HK-2 (cell line): Measurements from ENCODE around the gene ABCB10.
"Not testable (repeated sequence)": the region's sequence is repeated elsewhere in the genome, so short reads cannot be mapped to it uniquely, and the experiment has no call there.

Experiments
- DNase-seq: peaks from one replicate; pipeline ENCODE4 v3.0.0-alpha.2; 2018; ENCODE audit not compliant: unreplicated experiment

ABCB10 gene

DNA sequence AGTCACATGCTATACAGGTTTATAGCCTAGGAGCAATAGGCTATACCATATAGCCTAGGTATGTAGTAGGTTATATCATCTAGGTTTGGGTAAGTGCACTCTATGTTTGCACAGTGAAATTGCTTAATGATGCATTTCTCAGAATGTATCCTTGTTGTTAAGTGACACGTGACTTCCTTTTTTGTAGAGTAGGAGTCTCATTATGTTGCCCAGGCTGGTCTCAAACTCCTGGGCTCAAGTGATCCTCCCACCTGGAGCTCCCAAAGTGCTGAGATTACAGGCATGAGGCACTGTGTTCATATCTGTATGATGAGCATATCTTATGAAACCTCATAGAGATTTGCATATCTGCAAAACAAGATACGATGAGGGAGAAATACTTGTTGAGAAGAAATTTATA is 13.8 kb upstream of the ABCB10 start:
- no peak for DNase-seq

DNA sequence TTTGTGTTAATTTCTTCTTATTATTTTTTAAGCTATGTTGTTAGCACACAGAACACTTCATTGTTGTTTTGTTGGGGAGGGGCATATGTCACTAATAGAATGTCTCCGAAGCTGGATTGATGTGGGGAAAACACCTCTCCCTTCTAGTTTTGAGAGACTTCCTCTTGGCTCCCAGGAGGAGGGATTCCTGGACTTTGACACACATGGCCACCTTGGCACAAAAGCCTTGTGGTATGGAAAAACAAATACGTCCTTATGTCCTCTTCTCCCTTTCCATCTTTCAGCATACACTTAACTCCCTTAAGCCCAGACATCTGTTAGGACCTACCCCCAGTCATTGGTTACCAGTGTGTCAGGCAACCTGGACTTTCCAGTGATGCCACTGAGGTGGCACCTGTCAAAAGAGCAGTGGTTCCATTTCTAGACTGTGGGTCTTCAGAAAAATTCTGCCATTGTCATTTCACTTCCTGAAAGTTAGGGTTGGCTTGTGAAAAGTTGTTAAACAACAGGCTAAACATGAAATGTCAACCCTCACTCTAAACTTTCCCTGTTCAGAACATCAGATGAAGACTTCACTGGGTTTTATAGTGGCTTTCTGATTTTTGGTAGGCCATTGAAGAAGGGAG is 12.5 kb upstream of the ABCB10 start:
- no peak for DNase-seq

DNA sequence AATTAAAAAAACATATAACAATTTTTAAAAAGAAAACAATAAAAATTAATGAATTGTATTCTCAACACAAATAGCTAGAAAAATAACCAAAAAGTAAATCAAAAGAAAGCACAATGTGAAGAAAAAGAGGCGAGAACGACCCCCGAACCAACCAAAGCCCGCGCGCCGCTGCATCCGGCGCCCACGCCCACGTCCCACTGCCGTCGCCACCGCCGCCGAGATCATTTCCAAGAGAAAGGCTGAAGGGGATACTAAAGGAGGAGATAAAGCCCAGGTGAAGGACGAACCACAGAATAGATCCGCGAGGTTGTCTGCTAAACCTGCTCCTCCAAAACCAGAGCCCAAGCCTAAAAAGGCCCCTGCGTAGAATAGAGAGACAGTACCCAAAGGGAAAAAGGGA is 11.8 kb upstream of the ABCB10 start:
- no peak for DNase-seq

DNA sequence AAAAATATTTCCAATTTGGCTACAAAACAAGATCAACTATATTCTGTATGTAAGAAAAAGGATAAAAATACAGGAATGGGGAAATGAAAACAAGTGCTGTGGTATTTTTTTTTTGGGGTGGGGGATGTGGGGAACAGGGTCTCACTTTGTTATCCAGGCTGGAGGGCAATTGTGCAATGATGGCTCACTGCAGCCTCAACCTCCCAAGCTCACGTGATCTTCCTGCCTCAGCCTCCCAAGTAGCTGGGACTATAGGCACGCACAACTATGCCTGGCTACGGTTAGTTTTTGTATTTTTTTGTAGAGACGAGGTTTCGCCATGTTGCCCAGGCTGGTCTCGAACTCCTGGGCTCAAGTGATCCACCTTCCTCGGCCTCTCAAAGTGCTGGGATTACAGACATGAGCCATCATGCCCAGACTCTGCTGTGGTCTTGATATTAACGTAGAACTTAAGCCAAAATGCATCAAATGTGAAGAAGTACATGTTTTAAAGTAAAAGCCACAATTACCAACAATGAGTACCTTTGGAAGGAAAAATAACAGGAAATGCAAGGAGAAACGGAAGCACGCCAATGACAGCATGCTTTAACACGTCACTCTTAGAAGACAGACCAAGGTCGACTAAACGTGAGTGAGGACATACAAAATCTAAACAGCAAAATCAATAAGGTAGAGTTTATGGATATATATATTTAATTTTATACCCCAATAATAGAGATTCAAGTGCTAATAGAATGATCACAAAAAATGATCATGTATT is 8.8 kb upstream of the ABCB10 start:
- DNase-seq, result no peak

DNA sequence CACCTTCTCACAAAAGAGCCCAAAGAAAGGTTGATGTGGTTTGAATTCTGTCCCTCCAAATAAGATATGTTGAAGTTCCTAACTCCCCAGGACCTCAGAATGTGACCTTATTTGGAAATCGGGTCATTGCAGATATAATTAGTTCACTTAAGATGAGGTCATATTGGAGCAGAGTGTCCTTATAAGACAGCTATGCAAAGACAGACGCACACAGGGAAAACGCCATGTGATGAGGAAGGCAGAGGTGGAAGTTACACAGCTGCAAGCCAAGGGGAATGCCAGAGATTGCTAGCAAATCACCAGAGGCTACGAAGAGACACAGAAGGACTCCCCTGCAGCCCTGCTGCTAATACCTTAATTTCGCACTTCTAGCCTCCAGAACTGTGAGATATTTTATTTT is 5.2 kb upstream of the ABCB10 start:
- no peak for DNase-seq

DNA sequence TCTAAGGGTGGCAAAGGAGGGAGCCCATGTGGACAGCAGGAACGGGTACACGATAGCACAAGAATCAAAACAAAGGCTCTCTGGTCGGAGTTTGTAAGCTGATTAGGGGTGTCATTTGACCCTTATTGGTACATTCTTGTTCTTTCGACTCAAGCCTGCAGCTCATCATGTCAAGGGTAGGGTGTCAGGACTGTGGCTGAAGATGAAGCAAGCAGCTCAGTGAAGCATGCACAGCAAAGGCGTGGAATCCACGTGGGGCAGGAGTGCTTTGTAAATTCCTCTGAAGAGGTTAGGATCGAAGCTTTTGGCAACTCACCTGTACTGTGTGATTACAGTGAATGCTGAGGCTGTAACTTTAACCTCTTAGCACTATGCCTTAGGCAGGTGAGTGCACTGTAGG is 4.7 kb upstream of the ABCB10 start:
- DNase-seq, result peak; percentile 27

DNA sequence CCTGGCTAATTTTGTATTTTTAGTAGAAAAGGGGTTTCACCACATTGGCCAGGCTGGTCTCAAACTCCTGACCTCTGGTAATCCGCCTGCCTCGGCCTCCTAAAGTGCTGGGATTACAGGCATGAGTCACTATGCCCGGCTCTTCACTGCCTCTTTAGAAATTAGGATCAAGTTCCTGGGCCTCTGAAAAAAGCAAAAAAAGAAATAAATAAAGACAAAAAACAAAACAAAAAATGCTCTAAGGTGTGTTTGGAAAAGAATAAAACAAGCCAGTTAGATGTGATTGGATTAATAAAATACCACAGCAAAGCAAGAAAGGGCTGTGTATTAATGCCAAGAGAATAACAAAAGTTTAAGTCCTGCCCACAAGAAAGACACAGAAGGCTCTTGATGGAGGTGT is 4.2 kb upstream of the ABCB10 start:
- no peak for DNase-seq

DNA sequence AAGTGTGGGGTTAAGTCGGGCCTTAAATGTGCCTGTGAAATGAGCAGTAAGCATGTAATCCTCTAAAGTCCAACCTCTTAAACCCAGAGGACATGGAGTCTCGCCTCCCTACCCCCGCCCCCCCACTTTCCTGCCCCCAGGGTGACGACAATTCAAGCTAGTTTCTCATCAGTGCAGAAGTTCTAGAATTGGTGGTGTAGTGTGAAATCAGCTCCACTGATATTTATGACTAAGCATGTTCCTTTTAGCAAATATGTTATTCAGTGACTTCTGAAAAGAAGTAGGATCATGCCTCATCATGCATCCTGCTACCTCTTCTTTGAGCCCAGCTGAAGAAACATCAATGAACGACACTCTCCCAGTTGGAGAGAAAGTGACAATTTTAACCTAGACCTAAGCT is 2.6 kb upstream of the ABCB10 start:
- no peak for DNase-seq

DNA sequence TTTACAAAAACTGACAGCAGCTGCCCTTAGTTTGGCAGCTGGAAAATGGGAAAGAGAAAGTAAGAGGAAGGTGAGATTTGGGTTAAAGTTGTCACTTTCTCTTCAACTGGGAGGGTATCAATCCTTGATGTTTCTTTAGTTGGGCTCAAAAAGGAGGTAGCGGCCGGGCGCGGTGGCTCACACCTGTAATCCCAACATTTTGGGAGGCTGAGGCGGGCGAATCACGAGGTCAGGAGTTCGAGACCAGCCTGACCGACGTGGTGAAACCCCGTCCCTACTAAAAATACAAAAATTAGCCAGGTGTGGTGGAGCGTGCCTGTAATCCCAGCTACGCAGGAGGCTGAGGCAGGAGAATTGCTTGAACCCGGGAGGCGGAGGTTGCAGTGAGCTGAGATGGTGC is 1.6 kb upstream of the ABCB10 start:
- DNase-seq, result not testable (repeated sequence)

DNA sequence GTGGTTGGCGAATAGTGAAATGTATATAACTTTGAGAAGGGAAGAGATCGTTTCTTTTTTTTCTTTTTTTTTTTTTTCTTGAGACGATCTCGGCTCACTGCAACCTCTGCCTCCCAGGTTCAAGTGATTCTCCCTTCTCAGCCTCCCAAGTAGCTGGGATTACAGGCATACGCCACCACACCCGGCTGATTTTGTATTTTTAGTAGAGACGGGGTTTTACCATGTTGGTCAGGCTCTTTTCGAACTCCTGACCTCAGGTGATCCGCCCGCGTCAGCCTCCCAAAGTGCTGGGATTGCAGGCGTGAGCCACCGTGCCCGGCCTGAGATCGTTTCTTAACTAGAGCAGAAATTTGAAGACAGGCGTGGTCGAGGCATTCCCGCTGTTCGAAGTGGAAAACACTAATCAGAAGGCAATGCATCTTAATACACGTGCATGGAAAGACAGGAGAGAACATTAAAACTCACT is 862 bp upstream of the ABCB10 start:
- DNase-seq, result peak; percentile 13

DNA sequence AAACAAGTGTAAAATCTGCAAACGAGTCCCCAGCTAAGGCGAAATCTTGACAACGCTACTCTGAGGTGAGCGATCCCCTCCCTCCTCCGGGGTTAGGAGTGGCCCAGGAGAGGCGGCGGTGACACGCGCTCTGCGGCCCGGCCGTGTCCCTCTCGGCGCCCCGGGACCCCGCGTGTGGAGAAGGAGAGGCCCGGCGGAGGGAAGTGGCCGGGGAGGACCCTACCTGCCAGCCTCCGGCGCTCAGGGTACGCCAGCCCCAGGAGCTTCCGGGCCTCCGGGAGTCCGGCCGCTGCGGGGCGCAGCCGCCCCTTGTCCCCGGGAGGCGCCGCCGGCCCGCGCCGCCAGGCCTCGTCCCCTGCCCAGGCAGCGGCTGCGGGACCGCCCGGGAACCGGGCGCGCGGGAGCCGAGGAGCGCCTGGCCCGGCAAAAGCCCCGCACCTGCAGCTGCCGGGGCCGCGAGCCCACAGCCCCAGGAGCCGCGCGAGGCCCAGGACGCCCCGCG is 543 bp downstream of the ABCB10 start:
- peak; percentile 62 for DNase-seq

DNA sequence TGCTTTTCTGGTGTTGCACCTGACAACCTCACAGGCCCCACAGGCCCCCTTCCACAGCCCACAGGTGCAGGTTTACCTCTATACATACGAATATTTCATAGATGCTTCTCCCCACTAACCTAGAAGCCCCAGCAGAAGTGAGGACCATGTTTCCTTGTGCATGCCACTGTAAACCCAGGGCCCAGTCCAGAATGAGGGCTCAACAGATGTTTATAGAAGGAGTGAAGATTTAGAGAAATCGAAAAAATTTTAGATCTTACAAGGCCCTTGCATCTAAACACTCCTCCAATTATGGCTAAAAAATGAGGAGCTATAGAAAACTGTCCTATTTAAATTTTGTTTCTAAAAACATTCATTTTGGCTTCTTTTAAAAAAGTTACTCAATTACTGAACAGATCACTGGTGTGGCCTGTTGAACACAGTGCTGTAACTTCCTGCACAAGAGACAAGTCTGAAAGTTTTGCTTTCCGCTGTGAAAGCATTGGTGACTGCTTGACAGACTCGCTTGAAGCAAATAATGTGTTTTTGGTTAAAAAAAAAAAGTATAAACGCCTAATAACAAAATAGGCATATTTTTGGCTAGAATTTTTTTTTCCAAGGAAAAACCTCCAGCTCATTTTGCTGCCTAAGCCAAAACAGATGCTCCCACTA is 1.2 kb downstream of the ABCB10 start:
- DNase-seq, result no peak

DNA sequence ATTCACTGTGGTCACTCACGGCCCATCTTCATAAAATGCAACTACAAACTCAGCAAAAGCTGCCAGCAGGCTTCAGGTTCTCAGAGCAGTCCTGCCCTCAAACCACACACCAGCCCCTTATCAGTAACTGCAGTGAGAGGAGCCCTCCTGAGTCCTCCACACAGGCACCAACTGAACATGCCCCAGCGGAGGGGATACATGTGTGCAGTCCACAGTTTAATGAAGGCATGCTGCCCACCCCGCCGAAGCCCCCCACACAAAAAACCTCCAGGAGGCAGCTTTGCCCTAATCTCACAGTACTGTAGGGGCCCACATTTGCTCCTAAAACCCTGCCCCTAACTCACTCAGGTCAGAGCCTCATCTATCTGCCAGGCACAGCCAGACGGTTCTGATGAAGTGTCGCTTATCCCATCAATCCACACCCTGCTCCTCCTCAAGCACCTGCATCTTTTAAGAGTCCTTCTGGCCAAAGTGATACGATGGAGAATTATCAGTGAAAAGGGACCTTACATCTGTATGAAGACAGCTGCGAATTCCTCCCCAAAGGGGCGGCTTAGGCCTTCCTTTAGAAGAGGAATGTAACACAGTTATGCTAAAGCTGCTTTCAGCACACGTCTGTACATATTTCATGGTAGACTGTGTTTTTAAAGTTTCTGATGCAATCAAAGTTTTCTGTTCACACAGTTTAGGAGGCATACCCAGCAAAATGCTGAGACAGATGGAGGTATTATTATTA is 3.5 kb downstream of the ABCB10 start:
- DNase-seq, result no peak

DNA sequence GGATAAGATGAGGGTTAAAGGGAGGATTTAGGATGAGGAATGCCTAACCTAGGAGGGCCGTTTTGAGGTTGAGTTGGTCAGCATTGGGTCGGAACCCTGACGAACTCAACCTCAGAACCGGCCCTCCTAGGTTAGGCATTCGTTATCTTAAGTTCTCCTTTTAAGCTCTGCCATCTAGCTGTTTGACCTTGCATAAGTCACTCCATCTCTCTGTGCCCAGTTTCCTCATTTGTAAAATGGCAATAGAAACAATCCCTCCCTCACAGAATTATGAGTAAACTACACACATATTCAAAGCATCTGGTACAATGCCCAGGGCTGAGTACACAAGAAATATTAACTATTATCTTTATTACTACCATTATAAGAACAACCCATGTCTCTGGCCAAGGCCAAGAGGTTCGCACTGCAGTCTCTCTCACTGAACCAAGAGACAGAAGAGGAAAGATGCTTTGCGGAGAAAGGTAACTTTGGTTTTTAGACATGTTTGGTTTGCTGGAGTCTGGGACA is 4.8 kb downstream of the ABCB10 start:
- no peak for DNase-seq

DNA sequence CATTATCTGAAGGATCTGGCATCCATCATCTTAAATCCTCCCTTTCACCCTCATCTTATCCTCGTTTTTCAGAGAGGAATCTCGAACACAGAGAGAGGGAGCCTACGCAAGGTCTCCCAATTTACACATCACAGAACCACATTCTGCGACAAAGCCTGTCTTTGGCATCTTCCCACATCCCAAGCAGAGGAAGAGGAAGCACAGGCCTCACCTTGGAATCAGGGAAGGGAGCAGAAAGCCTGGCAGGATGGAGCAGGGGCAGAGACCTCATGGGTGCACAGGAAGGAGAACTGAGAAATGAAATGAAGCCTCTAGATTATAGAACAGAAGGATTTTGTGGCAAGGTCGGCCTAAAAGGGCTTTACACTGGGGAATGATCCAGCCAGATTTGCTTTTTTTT is 5.8 kb downstream of the ABCB10 start:
- no peak for DNase-seq

DNA sequence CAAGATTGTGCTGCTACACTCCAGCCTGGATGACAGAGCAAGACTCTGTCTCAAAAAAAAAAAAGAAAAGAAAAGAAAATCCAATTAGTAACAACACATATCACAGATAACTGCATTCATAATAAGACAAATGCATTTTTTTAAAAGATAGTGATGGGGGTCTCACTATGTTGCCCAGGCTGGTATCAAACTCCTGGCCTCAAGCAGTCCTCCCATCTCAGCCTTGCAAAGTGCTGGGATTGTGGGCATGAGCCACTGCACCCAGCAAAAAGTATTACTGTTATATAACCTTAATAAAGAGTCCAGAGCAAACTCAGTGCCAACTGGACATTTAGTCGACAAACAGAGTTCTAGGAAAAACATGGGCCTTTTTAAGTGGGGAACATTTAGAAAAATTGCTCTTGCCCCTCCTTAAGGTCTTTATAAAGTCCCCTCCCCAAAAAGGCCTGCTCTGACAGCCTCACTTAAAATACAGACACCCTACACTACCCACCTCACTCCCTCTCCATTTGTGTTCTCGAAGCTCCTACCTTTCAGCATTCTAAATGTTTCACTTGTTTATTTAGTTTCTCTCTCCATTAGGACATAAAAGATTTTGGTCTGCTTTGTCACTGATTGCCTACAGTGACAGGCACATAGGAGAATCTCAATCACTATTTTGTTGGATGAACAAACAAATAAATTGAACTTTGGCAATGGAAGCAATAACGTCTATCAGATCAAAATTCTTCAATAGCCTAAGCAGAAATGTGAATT is 7.5 kb downstream of the ABCB10 start:
- no peak for DNase-seq

DNA sequence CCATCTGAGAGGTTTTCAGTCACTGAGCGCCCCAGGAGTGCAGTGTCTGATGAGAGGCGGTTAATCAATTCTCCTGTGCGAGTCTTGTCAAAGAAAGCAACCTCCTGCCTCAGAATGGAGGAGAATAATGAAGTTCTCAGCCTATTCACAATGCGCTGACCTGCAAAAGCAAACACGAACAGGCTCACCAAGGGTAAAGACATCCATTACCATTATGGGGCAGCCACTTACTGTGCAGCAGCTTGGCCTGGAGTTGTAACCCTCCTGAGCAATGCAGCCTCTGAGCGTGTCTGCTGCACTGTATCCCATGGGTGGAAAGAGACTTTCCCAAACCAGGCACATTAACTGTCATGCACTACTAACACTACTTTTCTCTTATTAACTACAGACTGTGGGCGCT is 11.0 kb downstream of the ABCB10 start:
- no peak for DNase-seq

DNA sequence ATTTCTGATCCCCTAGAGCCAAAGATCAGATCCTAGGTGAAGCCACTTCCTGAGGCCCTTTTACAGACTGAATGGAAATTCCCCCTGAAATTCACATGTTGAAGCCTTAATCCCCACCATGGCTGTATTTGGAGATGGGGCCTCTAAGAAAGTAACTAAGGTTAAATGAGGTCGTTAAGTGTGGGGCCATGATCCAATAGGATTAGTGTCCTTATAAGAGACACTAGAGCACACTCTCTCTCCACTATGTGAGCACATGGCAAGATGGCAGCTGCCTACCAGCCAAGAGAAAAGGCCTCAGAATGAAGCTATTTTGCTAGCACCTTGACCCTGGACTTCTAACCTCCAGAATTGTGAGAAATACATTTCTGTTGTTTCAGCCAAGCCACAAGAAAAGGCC is 13.9 kb downstream of the ABCB10 start:
- DNase-seq, result no peak

DNA sequence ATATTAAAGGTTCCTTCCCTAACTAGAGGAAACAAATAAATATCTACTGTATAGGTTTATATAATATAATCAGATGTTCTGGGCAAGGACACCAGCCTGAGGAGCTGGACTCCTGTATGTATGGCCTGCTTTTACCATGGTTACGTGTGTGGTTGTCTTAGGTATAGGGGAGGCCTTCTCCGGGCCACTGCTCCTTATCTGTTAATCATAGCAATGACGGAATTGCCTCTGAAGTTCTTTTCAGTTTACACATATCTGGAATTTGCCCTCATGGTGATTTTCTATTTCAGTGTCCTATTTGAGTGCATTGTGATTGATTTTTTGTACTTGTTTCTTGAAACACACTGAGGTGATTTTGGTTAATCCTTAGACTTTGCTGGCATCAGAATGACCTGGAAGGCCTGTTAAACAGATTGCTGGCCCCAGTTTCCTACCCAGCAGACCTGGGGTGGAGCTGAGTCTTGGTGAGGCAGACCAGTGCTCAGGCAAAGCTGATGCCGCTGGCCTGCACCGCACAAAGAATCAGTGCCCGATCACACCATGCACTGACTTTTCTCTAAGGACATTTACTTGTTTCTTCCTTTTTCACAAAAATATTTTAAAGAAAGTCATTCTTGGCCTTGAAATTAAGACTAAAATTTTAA is 18.5 kb downstream of the ABCB10 start:
- no peak for DNase-seq

DNA sequence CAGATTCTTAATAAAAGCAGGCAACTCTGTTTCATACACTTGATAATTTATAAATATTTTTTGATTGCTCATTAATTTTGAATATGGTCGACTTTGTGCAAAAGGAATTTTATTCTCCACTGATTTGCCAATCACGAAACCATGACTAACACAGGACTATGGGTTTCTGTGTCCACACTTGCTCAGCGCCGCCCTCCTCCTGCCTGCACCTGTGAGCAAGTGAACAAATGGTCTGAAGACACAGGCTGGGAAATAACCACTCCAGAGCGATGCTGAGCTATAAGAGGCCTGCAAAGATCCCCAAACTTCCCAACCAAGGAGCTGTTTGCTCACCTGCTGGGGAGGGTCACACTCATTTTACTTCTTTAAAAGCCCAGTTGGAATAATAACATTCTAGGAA is 19.6 kb downstream of the ABCB10 start:
- DNase-seq, result no peak

DNA sequence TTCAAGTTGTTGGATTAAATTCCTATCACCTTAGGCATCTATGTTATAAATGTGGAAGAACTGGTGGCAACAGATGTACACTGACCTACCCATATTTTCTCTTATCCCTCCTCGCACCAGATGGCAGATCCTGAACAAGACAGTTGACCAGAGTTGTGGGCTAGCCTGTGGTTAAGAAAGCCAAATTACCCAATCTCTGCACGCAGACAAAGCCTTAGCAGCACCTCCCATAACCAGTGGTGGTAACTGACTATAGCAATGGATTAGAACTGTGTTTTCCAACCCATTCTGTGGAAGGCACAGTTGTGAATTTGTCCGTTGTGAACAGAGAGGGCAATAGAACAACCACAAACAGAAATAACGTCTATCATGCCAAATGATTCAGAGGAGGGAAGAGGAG is 20.6 kb downstream of the ABCB10 start:
- no peak for DNase-seq
